ENCODE data around the gene RPS6KB1. TPM values are rescaled to one million over a fixed set of nuclear protein-coding genes. Genes with fewer than 3 reads are reported as not detected.

RPS6KB1 gene
- polyA plus RNA-seq, 1 of the 3 experiments (the other 2 are of a cell fraction) = 13.4 TPM

DNA sequence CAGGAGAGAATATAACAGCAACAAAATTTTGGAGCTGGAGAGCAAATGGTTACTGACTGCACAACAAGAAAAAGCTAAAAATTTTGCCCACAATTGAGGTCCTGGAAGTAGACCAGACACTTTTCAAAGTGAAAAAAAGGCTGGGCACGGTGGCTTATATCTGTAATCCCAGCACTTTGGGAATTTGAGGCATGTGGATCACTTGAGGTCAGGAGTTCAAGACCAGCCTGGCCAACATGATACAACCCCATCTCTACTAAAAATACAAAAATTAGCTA is 23.0 kb upstream of the RPS6KB1 start:
- peaks cover 0 to 4% of the 10 kb centered on the region in 2 experiments for H3K36me3 ChIP-seq (replicated peaks in 1 of 2; ENCODE audit: control insufficient read depth in 1 of 2, insufficient read depth in 2 of 2, low read length in 1 of 2)
- CTCF ChIA-PET = interaction anchor here (1.0 to 2.7 kb wide), 6 partner anchors 10 to 168 kb away, joined by 3 to 11 read pairs (median 6); no protein-coding TSS in a partner anchor
- H3F3A ChIP-seq (replicated peaks; ENCODE audit: insufficient read depth) = peaks cover 6% of the 10 kb centered on the region
- H3K9ac ChIP-seq = no peak overlapping the region
- no peak for DNase-seq
- no peak overlapping the region for H2AFZ ChIP-seq (ENCODE audit: low read depth)
- H3K9me2 ChIP-seq = no peaks in the 10 kb centered on the region
- no peak overlapping the region for H3K4me3 ChIP-seq (ENCODE audit: low read depth in 2 of 2, low read length in 1 of 2)
- H3K9me3 ChIP-seq = no peaks in the 10 kb centered on the region
- TF ChIP-seq MAX (IDR thresholded peaks at IDR 0.05; ENCODE audit: low read depth) (no peak), MEF2A (IDR thresholded peaks at IDR 0.05; ENCODE audit: borderline replicate concordance, low read depth) (no peak), TEAD4 (IDR thresholded peaks at IDR 0.05; ENCODE audit: borderline replicate concordance, insufficient read depth) (no peak), FOXM1 (IDR thresholded peaks at IDR 0.05; ENCODE audit: low read depth) (no peak)
- H3K27me3 ChIP-seq (ENCODE audit: insufficient read depth) = no peaks in the 10 kb centered on the region
- POLR2A ChIA-PET = no interaction called here
- H3K4me1 ChIP-seq (ENCODE audit: control insufficient read depth in 1 of 2, insufficient read depth in 2 of 2, low read depth in 1 of 2, low read length in 1 of 2) = no peaks in the 10 kb centered on the region; a peak in 1 of 4 replicates
- 100% methylated on average over 1 of the region's 1 CpG for WGBS (ENCODE audit: low lambda C conversion rate)
- no peak overlapping the region for H3K4me2 ChIP-seq
- no peak overlapping the region for H3K27ac ChIP-seq (ENCODE audit: low read depth in 2 of 2, low read length in 1 of 2)
- H4K20me1 ChIP-seq (ENCODE audit: insufficient read depth) = no peaks in the 10 kb centered on the region
- H3K79me2 ChIP-seq (ENCODE audit: insufficient read depth) = no peaks in the 10 kb centered on the region

- POLR2A ChIA-PET = no interaction called here
- Histone ChIP-seq H3K9me2 (no peaks in the 10 kb centered on the region), H3K4me2 (no peak overlapping the region), H3K79me2 (ENCODE audit: insufficient read depth) (no peaks in the 10 kb centered on the region), H3K27me3 (ENCODE audit: insufficient read depth) (no peaks in the 10 kb centered on the region), H3K36me3 (replicated peaks in 1 of 2; ENCODE audit: control insufficient read depth in 1 of 2, insufficient read depth in 2 of 2, low read length in 1 of 2) (peaks cover 0 to 4% of the 10 kb centered on the region in 2 experiments), H3K9me3 (no peaks in the 10 kb centered on the region), H3K4me1 (ENCODE audit: control insufficient read depth in 1 of 2, insufficient read depth in 2 of 2, low read depth in 1 of 2, low read length in 1 of 2) (no peaks in the 10 kb centered on the region; a peak in 1 of 4 replicates), H3F3A (replicated peaks; ENCODE audit: insufficient read depth) (peaks cover 6% of the 10 kb centered on the region), H2AFZ (ENCODE audit: low read depth) (no peak overlapping the region), H3K4me3 (ENCODE audit: low read depth in 2 of 2, low read length in 1 of 2) (no peak overlapping the region), H4K20me1 (ENCODE audit: insufficient read depth) (no peaks in the 10 kb centered on the region), H3K27ac (ENCODE audit: low read depth in 2 of 2, low read length in 1 of 2) (no peak overlapping the region), H3K9ac (no peak overlapping the region)
- DNase-seq = no peak
- CTCF ChIA-PET = interaction anchor here (0.9 to 2.7 kb wide), 6 partner anchors 11 to 167 kb away, joined by 3 to 11 read pairs (median 4); no protein-coding TSS in a partner anchor
- WGBS (ENCODE audit: low lambda C conversion rate) = 94% methylated on average over 8 of the region's 8 CpGs
- TF ChIP-seq CTCF (IDR thresholded peaks at IDR 0.05) (no peak), GATA2 (CRISPR knock-in tag; IDR thresholded peaks at IDR 0.05) (peak; percentile 28; the same call in 1 of the 2 replicates)
These were observed 22.4 kb upstream of the RPS6KB1 start for GRCh38 chr17:59870482-59870881.

GRCh38 chr17:59872351-59872750 is 20.6 kb upstream of the RPS6KB1 start:
- POLR2A ChIA-PET = no interaction called here
- no peak overlapping the region for H3K27ac ChIP-seq (ENCODE audit: low read depth in 2 of 2, low read length in 1 of 2)
- peaks cover 0 to 4% of the 10 kb centered on the region in 2 experiments for H3K36me3 ChIP-seq (replicated peaks in 1 of 2; ENCODE audit: control insufficient read depth in 1 of 2, insufficient read depth in 2 of 2, low read length in 1 of 2)
- no peaks in the 10 kb centered on the region for H3K79me2 ChIP-seq (ENCODE audit: insufficient read depth)
- H4K20me1 ChIP-seq (ENCODE audit: insufficient read depth) = no peaks in the 10 kb centered on the region
- no peak overlapping the region for H2AFZ ChIP-seq (ENCODE audit: low read depth)
- H3F3A ChIP-seq (replicated peaks; ENCODE audit: insufficient read depth) = peaks cover 6% of the 10 kb centered on the region
- H3K9me3 ChIP-seq = no peaks in the 10 kb centered on the region
- no peak for DNase-seq
- H3K27me3 ChIP-seq (ENCODE audit: insufficient read depth) = no peaks in the 10 kb centered on the region
- H3K4me3 ChIP-seq (ENCODE audit: low read depth in 2 of 2, low read length in 1 of 2) = no peak overlapping the region
- H3K4me1 ChIP-seq (ENCODE audit: control insufficient read depth in 1 of 2, insufficient read depth in 2 of 2, low read depth in 1 of 2, low read length in 1 of 2) = no peaks in the 10 kb centered on the region; a peak in 1 of 4 replicates
- no peak overlapping the region for H3K4me2 ChIP-seq
- CTCF ChIA-PET = interaction anchor here (1.4 kb wide), 1 partner anchor 41 kb away, joined by 3 read pairs; no protein-coding TSS in a partner anchor
- no peak overlapping the region for H3K9ac ChIP-seq
- H3K9me2 ChIP-seq = no peaks in the 10 kb centered on the region
- no peak for TF ChIP-seq RCOR1 (IDR thresholded peaks at IDR 0.05; ENCODE audit: low read length)
- no peak for TF ChIP-seq GATA2 (CRISPR knock-in tag; IDR thresholded peaks at IDR 0.05)
- TF ChIP-seq RFX5 (IDR thresholded peaks at IDR 0.05; ENCODE audit: low read length) = no peak
- TF ChIP-seq EZH2phosphoT487 (IDR thresholded peaks at IDR 0.05; ENCODE audit: borderline replicate concordance, low read depth) = no peak
- no peak for TF ChIP-seq RXRA (IDR thresholded peaks at IDR 0.05; ENCODE audit: borderline replicate concordance, low read depth)
- no peak for TF ChIP-seq SIN3A (IDR thresholded peaks at IDR 0.05; ENCODE audit: borderline replicate concordance, low read depth, low read length)
- no peak for TF ChIP-seq POLR2AphosphoS5 (IDR thresholded peaks at IDR 0.05; ENCODE audit: low read depth, low read length)
- TF ChIP-seq REST (IDR thresholded peaks at IDR 0.05; ENCODE audit: low read depth, low read length) = no peak
- no peak for TF ChIP-seq TEAD4 (IDR thresholded peaks at IDR 0.05; ENCODE audit: borderline replicate concordance, insufficient read depth)
- TF ChIP-seq TAF1 (IDR thresholded peaks at IDR 0.05; ENCODE audit: borderline replicate concordance, low read depth, low read length) = no peak
- TF ChIP-seq FOSL2 (IDR thresholded peaks at IDR 0.05; ENCODE audit: borderline replicate concordance, low read depth) = no peak
- no peak for TF ChIP-seq USF1 (IDR thresholded peaks at IDR 0.05; ENCODE audit: borderline replicate concordance, low read depth)
